ENCODE measurements around the gene NUAK1. TPM values are rescaled to one million over a fixed set of nuclear protein-coding genes. Genes with fewer than 3 reads are reported as not detected.

The NUAK1 gene
- total RNA-seq, 1 experiment from 2014 or later = 7.4 TPM

DNA sequence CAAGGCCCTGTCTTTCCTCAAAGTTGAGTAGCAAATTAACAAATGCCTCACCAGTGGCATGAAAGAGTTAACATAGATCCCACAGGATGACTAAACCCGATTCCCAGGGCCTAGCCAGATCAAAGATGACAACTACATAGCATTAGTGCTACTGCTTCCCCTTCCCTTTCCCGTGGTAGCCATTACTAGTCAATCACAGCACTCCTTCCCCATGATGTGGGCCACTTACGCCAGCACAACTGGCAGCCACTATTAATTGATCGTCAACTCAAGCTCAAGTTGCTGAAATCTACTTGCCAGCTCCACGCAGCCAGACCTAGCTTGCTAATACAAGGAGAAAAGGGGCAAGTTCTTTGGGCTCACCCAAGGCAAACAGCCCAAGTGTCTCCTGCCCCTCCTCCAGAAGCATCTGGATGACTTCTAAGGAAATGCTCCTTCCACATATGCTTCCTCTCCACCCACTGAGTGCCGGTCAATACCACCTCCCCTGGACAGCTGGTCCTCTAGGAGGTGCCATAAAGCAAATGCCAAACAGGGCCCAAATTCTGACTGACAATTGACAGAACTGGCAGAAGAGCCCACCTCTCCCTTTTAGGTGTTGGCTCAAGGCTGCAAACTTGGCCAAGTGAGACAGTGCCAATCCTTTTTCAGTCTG, 72.6 kb downstream of the NUAK1 start:
- no peak overlapping the region for H3K4me2 ChIP-seq (ENCODE audit: low read length)
- H3K9me2 ChIP-seq (ENCODE audit: insufficient read depth) = no peaks in the 10 kb centered on the region
- no peaks in the 10 kb centered on the region; a peak in 1 of 4 replicates for H3K36me3 ChIP-seq (ENCODE audit: control insufficient read depth in 1 of 2, insufficient read depth in 2 of 2, low read length in 2 of 2)
- no peaks in the 10 kb centered on the region for H3K4me1 ChIP-seq (ENCODE audit: control insufficient read depth in 1 of 2, insufficient read depth in 2 of 2, low read length in 2 of 2)
- H4K20me1 ChIP-seq (ENCODE audit: insufficient read depth) = no peaks in the 10 kb centered on the region
- H3K27me3 ChIP-seq (ENCODE audit: insufficient read depth, low read length) = no peaks in the 10 kb centered on the region
- no peak overlapping the region for H2AFZ ChIP-seq (ENCODE audit: low read depth, low read length, poor library complexity, severe bottlenecking)
- H3K4me3 ChIP-seq (replicated peaks in 1 of 2; ENCODE audit: low read depth in 1 of 2, low read length in 2 of 2) = no peak overlapping the region
- H3K9ac ChIP-seq (ENCODE audit: low read length) = no peak overlapping the region
- H3K27ac ChIP-seq (ENCODE audit: low read depth, low read length) = no peak overlapping the region
- ChIA-PET CTCF (no interaction called here), POLR2A (no interaction called here), RAD21 (ENCODE audit: low non-redundant PET in 1 of 2, low total read pairs in 2 of 2, uncharacterized antibody in 2 of 2, unreplicated experiment in 2 of 2) (no interaction called here)
- no TSS peak for BruUV-seq (replicated peaks)
- H3K79me2 ChIP-seq (ENCODE audit: insufficient read depth, low read length) = no peaks in the 10 kb centered on the region
- H3K9me3 ChIP-seq (ENCODE audit: control insufficient read depth in 1 of 2, insufficient read depth in 1 of 2, low read depth in 1 of 2, low read length in 2 of 2) = no peaks in the 10 kb centered on the region
- no peak for DNase-seq (ENCODE audit: low read depth, low spot score)
- ATAC-seq = no peak
- intact Hi-C loops (cut with micrococcal nuclease) = no loop called here
- TF ChIP-seq ZNF274 (IDR thresholded peaks at IDR 0.05; ENCODE audit: low read depth, low read length) (no peak), JUND (IDR thresholded peaks at IDR 0.05) (no peak), YY1 (IDR thresholded peaks at IDR 0.05; ENCODE audit: extremely low read depth, insufficient replicate concordance, low read depth, low read length) (no peak), CBX3 (IDR thresholded peaks at IDR 0.05; ENCODE audit: low read depth) (no peak), SRF (IDR thresholded peaks at IDR 0.05; ENCODE audit: low read depth) (no peak), EGR1 (IDR thresholded peaks at IDR 0.05; ENCODE audit: low read depth) (no peak), RAD21 (IDR thresholded peaks at IDR 0.05; ENCODE audit: low read depth) (no peak)
- TF ChIP-seq, protein P1, sequence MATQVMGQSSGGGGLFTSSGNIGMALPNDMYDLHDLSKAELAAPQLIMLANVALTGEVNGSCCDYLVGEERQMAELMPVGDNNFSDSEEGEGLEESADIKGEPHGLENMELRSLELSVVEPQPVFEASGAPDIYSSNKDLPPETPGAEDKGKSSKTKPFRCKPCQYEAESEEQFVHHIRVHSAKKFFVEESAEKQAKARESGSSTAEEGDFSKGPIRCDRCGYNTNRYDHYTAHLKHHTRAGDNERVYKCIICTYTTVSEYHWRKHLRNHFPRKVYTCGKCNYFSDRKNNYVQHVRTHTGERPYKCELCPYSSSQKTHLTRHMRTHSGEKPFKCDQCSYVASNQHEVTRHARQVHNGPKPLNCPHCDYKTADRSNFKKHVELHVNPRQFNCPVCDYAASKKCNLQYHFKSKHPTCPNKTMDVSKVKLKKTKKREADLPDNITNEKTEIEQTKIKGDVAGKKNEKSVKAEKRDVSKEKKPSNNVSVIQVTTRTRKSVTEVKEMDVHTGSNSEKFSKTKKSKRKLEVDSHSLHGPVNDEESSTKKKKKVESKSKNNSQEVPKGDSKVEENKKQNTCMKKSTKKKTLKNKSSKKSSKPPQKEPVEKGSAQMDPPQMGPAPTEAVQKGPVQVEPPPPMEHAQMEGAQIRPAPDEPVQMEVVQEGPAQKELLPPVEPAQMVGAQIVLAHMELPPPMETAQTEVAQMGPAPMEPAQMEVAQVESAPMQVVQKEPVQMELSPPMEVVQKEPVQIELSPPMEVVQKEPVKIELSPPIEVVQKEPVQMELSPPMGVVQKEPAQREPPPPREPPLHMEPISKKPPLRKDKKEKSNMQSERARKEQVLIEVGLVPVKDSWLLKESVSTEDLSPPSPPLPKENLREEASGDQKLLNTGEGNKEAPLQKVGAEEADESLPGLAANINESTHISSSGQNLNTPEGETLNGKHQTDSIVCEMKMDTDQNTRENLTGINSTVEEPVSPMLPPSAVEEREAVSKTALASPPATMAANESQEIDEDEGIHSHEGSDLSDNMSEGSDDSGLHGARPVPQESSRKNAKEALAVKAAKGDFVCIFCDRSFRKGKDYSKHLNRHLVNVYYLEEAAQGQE (IDR thresholded peaks at IDR 0.05; ENCODE audit: low read depth) = no peak
- TF ChIP-seq, protein P2, sequence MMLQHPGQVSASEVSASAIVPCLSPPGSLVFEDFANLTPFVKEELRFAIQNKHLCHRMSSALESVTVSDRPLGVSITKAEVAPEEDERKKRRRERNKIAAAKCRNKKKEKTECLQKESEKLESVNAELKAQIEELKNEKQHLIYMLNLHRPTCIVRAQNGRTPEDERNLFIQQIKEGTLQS (IDR thresholded peaks at IDR 0.05) = no peak
- TF ChIP-seq, protein P3, sequence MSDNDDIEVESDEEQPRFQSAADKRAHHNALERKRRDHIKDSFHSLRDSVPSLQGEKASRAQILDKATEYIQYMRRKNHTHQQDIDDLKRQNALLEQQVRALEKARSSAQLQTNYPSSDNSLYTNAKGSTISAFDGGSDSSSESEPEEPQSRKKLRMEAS (IDR thresholded peaks at IDR 0.05) = no peak

All from HCT116 (cell line).